Measurements from ENCODE around the gene TNS3.

Gene TNS3

GRCh38 chr7:47419471-47419870 lies 162.4 kb downstream of the TNS3 start:
- Histone ChIP-seq H3K4me1 (ENCODE audit: control insufficient read depth, insufficient read depth, low read length, unreplicated experiment) (peaks cover 15% of the 10 kb centered on the region), H3K27me3 (ENCODE audit: insufficient read depth, low read length) (no peaks in the 10 kb centered on the region), H3K4me3 (ENCODE audit: low read depth, low read length) (no peak overlapping the region), H3K36me3 (ENCODE audit: insufficient read depth, low read length) (peaks cover 37% of the 10 kb centered on the region), H2AFZ (ENCODE audit: low read length, unreplicated experiment) (no peak overlapping the region), H3K27ac (ENCODE audit: low read depth, low read length) (no peak overlapping the region), H3K79me2 (ENCODE audit: control insufficient read depth, insufficient read depth, low read length, unreplicated experiment) (no peaks in the 10 kb centered on the region)

- Histone ChIP-seq H3K4me1 (ENCODE audit: control insufficient read depth, insufficient read depth, low read length, unreplicated experiment) (peaks cover 14% of the 10 kb centered on the region), H3K27ac (ENCODE audit: low read depth, low read length) (no peak overlapping the region), H3K36me3 (ENCODE audit: insufficient read depth, low read length) (peaks cover 33% of the 10 kb centered on the region), H3K27me3 (ENCODE audit: insufficient read depth, low read length) (no peaks in the 10 kb centered on the region), H2AFZ (ENCODE audit: low read length, unreplicated experiment) (no peak overlapping the region), H3K4me3 (ENCODE audit: low read depth, low read length) (no peak overlapping the region), H3K79me2 (ENCODE audit: control insufficient read depth, insufficient read depth, low read length, unreplicated experiment) (no peaks in the 10 kb centered on the region)
Measured at GRCh38 chr7:47418601-47419309, 163.2 kb downstream of the TNS3 start.

GRCh38 chr7:47416492-47417480 lies 165.1 kb downstream of the TNS3 start:
- no peak overlapping the region for H2AFZ ChIP-seq (ENCODE audit: low read length, unreplicated experiment)
- no peak overlapping the region for H3K27ac ChIP-seq (ENCODE audit: low read depth, low read length)
- no peak overlapping the region for H3K4me3 ChIP-seq (ENCODE audit: low read depth, low read length)
- no peaks in the 10 kb centered on the region for H3K79me2 ChIP-seq (ENCODE audit: control insufficient read depth, insufficient read depth, low read length, unreplicated experiment)
- H3K4me1 ChIP-seq (ENCODE audit: control insufficient read depth, insufficient read depth, low read length, unreplicated experiment), result peaks cover 5% of the 10 kb centered on the region
- no peaks in the 10 kb centered on the region for H3K27me3 ChIP-seq (ENCODE audit: insufficient read depth, low read length)
- H3K36me3 ChIP-seq (ENCODE audit: insufficient read depth, low read length), result peaks cover 21% of the 10 kb centered on the region

DNA sequence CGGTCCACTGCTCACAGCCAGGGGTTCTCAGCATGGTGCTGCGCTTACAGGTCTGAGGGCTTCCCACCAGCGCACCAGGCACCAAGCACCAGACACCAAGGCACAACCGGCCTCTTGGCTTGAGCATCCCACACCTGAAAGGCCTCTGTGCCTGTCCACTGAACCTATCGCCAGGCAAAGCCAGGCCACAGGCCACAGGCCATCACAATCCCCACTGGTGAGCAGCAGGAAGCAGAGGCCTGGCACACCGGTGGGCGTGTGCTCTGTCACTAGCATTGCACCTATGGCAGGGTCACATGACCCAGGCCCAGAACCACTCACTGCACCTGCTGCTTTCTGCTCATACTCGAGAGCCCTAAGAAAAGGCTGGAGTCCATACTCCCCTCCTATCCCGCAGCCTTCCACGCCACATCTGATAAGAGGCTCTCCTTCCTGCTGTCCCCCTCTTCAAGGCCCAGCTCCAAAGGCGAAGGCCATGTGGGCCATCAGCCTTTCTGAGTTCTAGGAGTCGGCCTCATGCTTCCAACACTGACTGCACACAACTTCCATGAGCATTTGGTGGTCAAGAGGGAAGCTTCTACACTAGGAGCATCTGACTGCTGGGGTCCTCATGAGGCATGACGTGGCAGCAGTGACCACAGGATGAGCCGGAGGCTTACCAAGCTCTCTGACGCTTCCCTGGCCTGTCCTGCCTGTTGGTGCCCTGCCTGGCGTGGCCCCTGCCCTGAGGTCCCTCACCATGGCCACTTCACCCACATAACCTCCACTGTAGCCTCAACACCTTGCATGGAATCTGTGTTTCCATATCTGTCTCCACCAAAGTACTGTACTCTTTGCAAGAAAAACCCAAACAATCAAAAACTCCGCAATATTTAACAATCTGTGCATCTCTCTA lies 166.3 kb downstream of the TNS3 start:
- H3K79me2 ChIP-seq (ENCODE audit: control insufficient read depth, insufficient read depth, low read length, unreplicated experiment), result no peaks in the 10 kb centered on the region
- H3K27me3 ChIP-seq (ENCODE audit: insufficient read depth, low read length), result no peaks in the 10 kb centered on the region
- no peak overlapping the region for H3K27ac ChIP-seq (ENCODE audit: low read depth, low read length)
- peaks cover 28% of the 10 kb centered on the region for H3K36me3 ChIP-seq (ENCODE audit: insufficient read depth, low read length)
- peaks cover 5% of the 10 kb centered on the region for H3K4me1 ChIP-seq (ENCODE audit: control insufficient read depth, insufficient read depth, low read length, unreplicated experiment)
- H2AFZ ChIP-seq (ENCODE audit: low read length, unreplicated experiment), result no peak overlapping the region
- H3K4me3 ChIP-seq (ENCODE audit: low read depth, low read length), result no peak overlapping the region

DNA sequence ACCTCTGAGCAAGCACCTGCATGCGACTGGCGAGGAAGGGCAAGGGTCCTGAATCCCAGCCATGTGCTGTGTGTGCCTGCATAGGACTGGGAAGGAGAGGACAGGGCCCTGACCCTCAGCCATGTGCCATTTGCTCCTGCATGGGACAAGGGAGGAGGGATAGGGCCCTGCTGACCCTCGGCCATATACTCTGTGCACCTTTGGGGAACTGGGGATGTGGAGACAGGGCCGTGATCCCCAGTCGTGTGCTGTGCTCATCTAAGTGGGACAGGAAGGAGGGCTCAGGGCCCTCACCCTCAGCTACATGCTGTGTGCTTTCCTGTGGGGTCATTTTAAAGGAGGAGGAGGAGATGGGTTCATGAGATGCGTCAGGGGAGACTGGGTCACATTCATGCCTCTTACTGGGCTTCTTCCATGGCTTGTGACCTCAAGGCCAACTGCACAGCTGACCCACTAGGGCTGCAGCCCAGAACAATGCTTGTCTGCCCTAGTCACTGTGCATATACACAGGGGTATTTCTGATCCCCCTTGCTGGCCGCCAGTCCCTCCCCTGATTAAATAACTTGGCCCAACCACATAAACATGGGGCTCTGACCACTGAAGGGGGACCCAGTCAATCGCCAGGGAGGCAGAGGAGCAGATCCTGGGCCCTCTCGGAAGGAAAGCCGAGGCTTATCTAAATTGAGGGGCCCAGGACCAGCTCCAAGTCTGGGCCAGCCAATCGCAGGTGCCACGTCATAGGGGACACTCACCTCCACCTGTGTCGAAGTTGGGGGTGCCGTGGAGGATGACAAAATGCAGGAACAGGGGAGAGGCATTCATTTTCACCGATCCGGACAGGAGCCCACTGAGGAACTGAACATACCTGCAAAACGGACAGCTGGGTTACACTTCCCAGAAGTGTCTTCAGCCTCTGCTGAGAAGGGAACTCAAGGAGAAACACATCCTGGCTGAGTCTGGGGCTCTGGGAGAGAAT lies 167.3 kb downstream of the TNS3 start:
- Histone ChIP-seq H3K27me3 (ENCODE audit: insufficient read depth, low read length) (no peaks in the 10 kb centered on the region), H3K4me3 (ENCODE audit: low read depth, low read length) (no peak overlapping the region), H3K4me1 (ENCODE audit: control insufficient read depth, insufficient read depth, low read length, unreplicated experiment) (peaks cover 5% of the 10 kb centered on the region), H3K79me2 (ENCODE audit: control insufficient read depth, insufficient read depth, low read length, unreplicated experiment) (no peaks in the 10 kb centered on the region), H3K36me3 (ENCODE audit: insufficient read depth, low read length) (peaks cover 31% of the 10 kb centered on the region), H2AFZ (ENCODE audit: low read length, unreplicated experiment) (no peak overlapping the region), H3K27ac (ENCODE audit: low read depth, low read length) (no peak overlapping the region)

- H3K27me3 ChIP-seq (ENCODE audit: insufficient read depth, low read length), result no peaks in the 10 kb centered on the region
- peaks cover 4% of the 10 kb centered on the region for H3K4me1 ChIP-seq (ENCODE audit: control insufficient read depth, insufficient read depth, low read length, unreplicated experiment)
- H2AFZ ChIP-seq (ENCODE audit: low read length, unreplicated experiment), result no peak overlapping the region
- H3K36me3 ChIP-seq (ENCODE audit: insufficient read depth, low read length), result peaks cover 28% of the 10 kb centered on the region; the same call in 1 of the 2 replicates
- H3K4me3 ChIP-seq (ENCODE audit: low read depth, low read length), result no peak overlapping the region
- H3K27ac ChIP-seq (ENCODE audit: low read depth, low read length), result no peak overlapping the region
- H3K79me2 ChIP-seq (ENCODE audit: control insufficient read depth, insufficient read depth, low read length, unreplicated experiment), result no peaks in the 10 kb centered on the region
Measured at GRCh38 chr7:47413526-47414341, 168.2 kb downstream of the TNS3 start.

DNA sequence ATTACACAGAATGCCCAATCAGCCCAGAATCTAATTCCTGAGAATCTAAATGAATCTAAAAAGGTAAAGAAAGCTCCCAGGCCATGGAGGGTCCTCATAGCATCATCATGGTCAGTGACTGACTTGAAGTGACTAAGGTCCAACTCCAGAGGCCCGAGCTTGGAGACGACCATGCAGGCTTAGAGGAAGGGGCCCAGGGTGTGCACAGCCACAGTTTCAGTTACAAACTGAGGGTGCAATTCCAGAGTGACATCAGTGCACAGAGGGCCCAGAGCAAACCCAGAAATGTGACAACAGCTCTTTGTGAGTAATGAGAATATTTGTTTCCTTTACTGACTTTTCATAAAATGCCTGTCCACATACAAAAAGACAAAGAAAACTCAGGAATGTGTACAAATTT lies 170.0 kb downstream of the TNS3 start:
- Histone ChIP-seq H3K4me3 (ENCODE audit: low read depth, low read length) (no peak overlapping the region), H3K4me1 (ENCODE audit: control insufficient read depth, insufficient read depth, low read length, unreplicated experiment) (peaks cover 4% of the 10 kb centered on the region), H3K36me3 (ENCODE audit: insufficient read depth, low read length) (peaks cover 26% of the 10 kb centered on the region; the same call in 1 of the 2 replicates), H3K79me2 (ENCODE audit: control insufficient read depth, insufficient read depth, low read length, unreplicated experiment) (no peaks in the 10 kb centered on the region), H3K27me3 (ENCODE audit: insufficient read depth, low read length) (no peaks in the 10 kb centered on the region), H3K27ac (ENCODE audit: low read depth, low read length) (no peak overlapping the region), H2AFZ (ENCODE audit: low read length, unreplicated experiment) (no peak overlapping the region)

DNA sequence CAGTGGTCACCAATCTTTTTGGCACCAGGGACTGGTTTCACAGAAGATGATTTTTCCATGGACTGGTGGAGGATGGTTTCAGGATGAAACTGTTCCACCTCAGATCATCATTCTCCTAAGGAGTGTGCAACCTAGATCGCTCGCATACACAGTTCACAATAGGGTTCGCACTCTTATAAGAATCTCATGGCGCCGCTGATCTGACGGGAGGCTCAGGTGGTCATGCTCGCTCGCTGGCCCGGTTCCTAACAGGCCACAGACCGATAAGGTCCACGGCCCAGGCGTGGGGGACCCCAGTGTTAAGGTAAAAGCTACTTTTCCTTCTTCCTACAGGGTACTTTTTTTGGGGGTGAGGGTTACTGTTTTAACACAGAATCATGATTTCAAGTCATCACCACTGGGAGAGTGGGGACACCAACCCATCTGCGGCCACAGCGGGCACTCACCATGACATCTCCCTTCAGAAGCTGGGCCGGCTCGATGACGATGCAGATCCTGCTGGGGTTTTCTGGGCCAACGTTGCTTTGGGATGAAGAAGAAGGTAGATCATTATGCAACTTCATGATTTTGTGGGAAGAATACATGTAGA lies 170.5 kb downstream of the TNS3 start:
- H3K36me3 ChIP-seq (ENCODE audit: insufficient read depth, low read length), result peaks cover 21% of the 10 kb centered on the region; the same call in 1 of the 2 replicates
- no peaks in the 10 kb centered on the region for H3K79me2 ChIP-seq (ENCODE audit: control insufficient read depth, insufficient read depth, low read length, unreplicated experiment)
- no peak overlapping the region for H3K27ac ChIP-seq (ENCODE audit: low read depth, low read length)
- no peaks in the 10 kb centered on the region for H3K27me3 ChIP-seq (ENCODE audit: insufficient read depth, low read length)
- H3K4me3 ChIP-seq (ENCODE audit: low read depth, low read length), result no peak overlapping the region
- no peak overlapping the region for H2AFZ ChIP-seq (ENCODE audit: low read length, unreplicated experiment)
- H3K4me1 ChIP-seq (ENCODE audit: control insufficient read depth, insufficient read depth, low read length, unreplicated experiment), result peaks cover 6% of the 10 kb centered on the region

DNA sequence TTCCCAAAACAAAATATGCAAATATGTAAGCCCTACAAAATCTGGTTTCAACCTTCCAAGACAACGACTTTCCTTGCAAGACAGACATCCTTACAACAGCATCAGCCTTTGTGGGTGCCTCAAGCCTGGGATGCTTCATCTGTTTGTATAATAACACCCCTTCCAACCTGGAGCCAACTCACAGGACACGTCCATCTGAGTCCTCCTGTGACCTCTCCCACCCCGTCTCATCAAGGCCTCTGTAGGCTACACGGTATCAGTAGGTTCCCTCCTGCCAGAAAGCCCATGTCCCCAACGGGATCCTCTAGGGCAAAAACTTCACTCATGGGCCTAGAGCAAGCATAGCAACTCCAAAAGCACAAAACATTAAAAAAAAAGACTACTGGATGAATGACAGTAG lies 173.2 kb downstream of the TNS3 start:
- Histone ChIP-seq H3K27ac (ENCODE audit: low read depth, low read length) (no peak overlapping the region), H3K27me3 (ENCODE audit: insufficient read depth, low read length) (no peaks in the 10 kb centered on the region), H3K79me2 (ENCODE audit: control insufficient read depth, insufficient read depth, low read length, unreplicated experiment) (no peaks in the 10 kb centered on the region), H3K36me3 (ENCODE audit: insufficient read depth, low read length) (peaks cover 22% of the 10 kb centered on the region; the same call in 1 of the 2 replicates), H3K4me3 (ENCODE audit: low read depth, low read length) (no peak overlapping the region), H3K4me1 (ENCODE audit: control insufficient read depth, insufficient read depth, low read length, unreplicated experiment) (peaks cover 15% of the 10 kb centered on the region), H2AFZ (ENCODE audit: low read length, unreplicated experiment) (no peak overlapping the region)
